ENCODE results near the gene CLPX.

- TF ChIP-seq, protein P1, sequence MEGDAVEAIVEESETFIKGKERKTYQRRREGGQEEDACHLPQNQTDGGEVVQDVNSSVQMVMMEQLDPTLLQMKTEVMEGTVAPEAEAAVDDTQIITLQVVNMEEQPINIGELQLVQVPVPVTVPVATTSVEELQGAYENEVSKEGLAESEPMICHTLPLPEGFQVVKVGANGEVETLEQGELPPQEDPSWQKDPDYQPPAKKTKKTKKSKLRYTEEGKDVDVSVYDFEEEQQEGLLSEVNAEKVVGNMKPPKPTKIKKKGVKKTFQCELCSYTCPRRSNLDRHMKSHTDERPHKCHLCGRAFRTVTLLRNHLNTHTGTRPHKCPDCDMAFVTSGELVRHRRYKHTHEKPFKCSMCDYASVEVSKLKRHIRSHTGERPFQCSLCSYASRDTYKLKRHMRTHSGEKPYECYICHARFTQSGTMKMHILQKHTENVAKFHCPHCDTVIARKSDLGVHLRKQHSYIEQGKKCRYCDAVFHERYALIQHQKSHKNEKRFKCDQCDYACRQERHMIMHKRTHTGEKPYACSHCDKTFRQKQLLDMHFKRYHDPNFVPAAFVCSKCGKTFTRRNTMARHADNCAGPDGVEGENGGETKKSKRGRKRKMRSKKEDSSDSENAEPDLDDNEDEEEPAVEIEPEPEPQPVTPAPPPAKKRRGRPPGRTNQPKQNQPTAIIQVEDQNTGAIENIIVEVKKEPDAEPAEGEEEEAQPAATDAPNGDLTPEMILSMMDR (IDR thresholded peaks at IDR 0.05), result peak in 3 of 4 experiments; percentile 83 to 92 (median 85)
- TF ChIP-seq POLR2A (IDR thresholded peaks at IDR 0.05) (no peak), POLR2AphosphoS5 (IDR thresholded peaks at IDR 0.05) (no peak), EP300 (IDR thresholded peaks at IDR 0.05) (no peak)
Observed at GRCh38 chr15:65101411-65101890, 83.7 kb downstream of the CLPX start.
